ENCODE data around the gene PAPSS2. TPM values are rescaled to one million over a fixed set of nuclear protein-coding genes. Genes with fewer than 3 reads are reported as not detected.

Gene PAPSS2
- total RNA-seq, 1 experiment from 2014 or later: 22.1 TPM

GRCh38 chr10:87613751-87614150, 45.9 kb upstream of the PAPSS2 start (continued):
- no peak for TF ChIP-seq ZNF263 (CRISPR knock-in tag; IDR thresholded peaks at IDR 0.05; ENCODE audit: low read depth)
- TF ChIP-seq, protein P1, sequence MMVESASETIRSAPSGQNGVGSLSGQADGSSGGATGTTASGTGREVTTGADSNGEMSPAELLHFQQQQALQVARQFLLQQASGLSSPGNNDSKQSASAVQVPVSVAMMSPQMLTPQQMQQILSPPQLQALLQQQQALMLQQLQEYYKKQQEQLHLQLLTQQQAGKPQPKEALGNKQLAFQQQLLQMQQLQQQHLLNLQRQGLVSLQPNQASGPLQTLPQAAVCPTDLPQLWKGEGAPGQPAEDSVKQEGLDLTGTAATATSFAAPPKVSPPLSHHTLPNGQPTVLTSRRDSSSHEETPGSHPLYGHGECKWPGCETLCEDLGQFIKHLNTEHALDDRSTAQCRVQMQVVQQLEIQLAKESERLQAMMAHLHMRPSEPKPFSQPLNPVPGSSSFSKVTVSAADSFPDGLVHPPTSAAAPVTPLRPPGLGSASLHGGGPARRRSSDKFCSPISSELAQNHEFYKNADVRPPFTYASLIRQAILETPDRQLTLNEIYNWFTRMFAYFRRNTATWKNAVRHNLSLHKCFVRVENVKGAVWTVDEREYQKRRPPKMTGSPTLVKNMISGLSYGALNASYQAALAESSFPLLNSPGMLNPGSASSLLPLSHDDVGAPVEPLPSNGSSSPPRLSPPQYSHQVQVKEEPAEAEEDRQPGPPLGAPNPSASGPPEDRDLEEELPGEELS (CRISPR knock-in tag; IDR thresholded peaks at IDR 0.05): no peak

GRCh38 chr10:87615856-87616255, 43.8 kb upstream of the PAPSS2 start:
- DNase-seq (ENCODE audit: low spot score): no peak
- Mint-ChIP-seq H3K36me3 (peaks cover 18% of the 10 kb centered on the region), H3K4me1 (peaks cover 34% of the 10 kb centered on the region), H3K4me3 (no peak overlapping the region), H3K9me3 (peaks cover 33% of the 10 kb centered on the region), H3K27me3 (ENCODE audit: low read depth) (peaks cover 2% of the 10 kb centered on the region; the same call in 1 of the 2 replicates), H3K27ac (no peak overlapping the region)
- ATAC-seq: no peak
- ChIA-PET CTCF (no interaction called here), POLR2A (no interaction called here)
- TF ChIP-seq, protein P2, sequence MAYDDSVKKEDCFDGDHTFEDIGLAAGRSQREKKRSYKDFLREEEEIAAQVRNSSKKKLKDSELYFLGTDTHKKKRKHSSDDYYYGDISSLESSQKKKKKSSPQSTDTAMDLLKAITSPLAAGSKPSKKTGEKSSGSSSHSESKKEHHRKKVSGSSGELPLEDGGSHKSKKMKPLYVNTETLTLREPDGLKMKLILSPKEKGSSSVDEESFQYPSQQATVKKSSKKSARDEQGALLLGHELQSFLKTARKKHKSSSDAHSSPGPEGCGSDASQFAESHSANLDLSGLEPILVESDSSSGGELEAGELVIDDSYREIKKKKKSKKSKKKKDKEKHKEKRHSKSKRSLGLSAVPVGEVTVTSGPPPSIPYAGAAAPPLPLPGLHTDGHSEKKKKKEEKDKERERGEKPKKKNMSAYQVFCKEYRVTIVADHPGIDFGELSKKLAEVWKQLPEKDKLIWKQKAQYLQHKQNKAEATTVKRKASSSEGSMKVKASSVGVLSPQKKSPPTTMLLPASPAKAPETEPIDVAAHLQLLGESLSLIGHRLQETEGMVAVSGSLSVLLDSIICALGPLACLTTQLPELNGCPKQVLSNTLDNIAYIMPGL (CRISPR knock-in tag; IDR thresholded peaks at IDR 0.05): no peak
- TF ChIP-seq ZBTB21 (CRISPR knock-in tag; IDR thresholded peaks at IDR 0.05; ENCODE audit: borderline replicate concordance) (no peak), KAT7 (CRISPR knock-in tag; IDR thresholded peaks at IDR 0.05; ENCODE audit: borderline replicate concordance) (no peak), IRF1 (CRISPR knock-in tag; IDR thresholded peaks at IDR 0.05) (no peak), ZNF671 (CRISPR knock-in tag; IDR thresholded peaks at IDR 0.05) (no peak), SP1 (CRISPR knock-in tag; conservative IDR thresholded peaks at IDR 0.05) (no peak), JAZF1 (CRISPR knock-in tag; IDR thresholded peaks at IDR 0.05) (no peak), NR1H2 (CRISPR knock-in tag; IDR thresholded peaks at IDR 0.05) (no peak), ATF6 (CRISPR knock-in tag; IDR thresholded peaks at IDR 0.05) (no peak), E2F4 (CRISPR knock-in tag; IDR thresholded peaks at IDR 0.05; ENCODE audit: borderline replicate concordance, low read depth) (no peak), ATF3 (CRISPR knock-in tag; conservative IDR thresholded peaks at IDR 0.05) (no peak), ZNF263 (CRISPR knock-in tag; IDR thresholded peaks at IDR 0.05; ENCODE audit: low read depth) (no peak), RORB (CRISPR knock-in tag; IDR thresholded peaks at IDR 0.05) (no peak), ZMAT4 (CRISPR knock-in tag; IDR thresholded peaks at IDR 0.05) (no peak), CTCF (IDR thresholded peaks at IDR 0.05) (no peak)
- TF ChIP-seq, protein P3, sequence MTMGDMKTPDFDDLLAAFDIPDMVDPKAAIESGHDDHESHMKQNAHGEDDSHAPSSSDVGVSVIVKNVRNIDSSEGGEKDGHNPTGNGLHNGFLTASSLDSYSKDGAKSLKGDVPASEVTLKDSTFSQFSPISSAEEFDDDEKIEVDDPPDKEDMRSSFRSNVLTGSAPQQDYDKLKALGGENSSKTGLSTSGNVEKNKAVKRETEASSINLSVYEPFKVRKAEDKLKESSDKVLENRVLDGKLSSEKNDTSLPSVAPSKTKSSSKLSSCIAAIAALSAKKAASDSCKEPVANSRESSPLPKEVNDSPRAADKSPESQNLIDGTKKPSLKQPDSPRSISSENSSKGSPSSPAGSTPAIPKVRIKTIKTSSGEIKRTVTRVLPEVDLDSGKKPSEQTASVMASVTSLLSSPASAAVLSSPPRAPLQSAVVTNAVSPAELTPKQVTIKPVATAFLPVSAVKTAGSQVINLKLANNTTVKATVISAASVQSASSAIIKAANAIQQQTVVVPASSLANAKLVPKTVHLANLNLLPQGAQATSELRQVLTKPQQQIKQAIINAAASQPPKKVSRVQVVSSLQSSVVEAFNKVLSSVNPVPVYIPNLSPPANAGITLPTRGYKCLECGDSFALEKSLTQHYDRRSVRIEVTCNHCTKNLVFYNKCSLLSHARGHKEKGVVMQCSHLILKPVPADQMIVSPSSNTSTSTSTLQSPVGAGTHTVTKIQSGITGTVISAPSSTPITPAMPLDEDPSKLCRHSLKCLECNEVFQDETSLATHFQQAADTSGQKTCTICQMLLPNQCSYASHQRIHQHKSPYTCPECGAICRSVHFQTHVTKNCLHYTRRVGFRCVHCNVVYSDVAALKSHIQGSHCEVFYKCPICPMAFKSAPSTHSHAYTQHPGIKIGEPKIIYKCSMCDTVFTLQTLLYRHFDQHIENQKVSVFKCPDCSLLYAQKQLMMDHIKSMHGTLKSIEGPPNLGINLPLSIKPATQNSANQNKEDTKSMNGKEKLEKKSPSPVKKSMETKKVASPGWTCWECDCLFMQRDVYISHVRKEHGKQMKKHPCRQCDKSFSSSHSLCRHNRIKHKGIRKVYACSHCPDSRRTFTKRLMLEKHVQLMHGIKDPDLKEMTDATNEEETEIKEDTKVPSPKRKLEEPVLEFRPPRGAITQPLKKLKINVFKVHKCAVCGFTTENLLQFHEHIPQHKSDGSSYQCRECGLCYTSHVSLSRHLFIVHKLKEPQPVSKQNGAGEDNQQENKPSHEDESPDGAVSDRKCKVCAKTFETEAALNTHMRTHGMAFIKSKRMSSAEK (CRISPR knock-in tag; IDR thresholded peaks at IDR 0.05; ENCODE audit: borderline replicate concordance): no peak
- TF ChIP-seq, protein P4, sequence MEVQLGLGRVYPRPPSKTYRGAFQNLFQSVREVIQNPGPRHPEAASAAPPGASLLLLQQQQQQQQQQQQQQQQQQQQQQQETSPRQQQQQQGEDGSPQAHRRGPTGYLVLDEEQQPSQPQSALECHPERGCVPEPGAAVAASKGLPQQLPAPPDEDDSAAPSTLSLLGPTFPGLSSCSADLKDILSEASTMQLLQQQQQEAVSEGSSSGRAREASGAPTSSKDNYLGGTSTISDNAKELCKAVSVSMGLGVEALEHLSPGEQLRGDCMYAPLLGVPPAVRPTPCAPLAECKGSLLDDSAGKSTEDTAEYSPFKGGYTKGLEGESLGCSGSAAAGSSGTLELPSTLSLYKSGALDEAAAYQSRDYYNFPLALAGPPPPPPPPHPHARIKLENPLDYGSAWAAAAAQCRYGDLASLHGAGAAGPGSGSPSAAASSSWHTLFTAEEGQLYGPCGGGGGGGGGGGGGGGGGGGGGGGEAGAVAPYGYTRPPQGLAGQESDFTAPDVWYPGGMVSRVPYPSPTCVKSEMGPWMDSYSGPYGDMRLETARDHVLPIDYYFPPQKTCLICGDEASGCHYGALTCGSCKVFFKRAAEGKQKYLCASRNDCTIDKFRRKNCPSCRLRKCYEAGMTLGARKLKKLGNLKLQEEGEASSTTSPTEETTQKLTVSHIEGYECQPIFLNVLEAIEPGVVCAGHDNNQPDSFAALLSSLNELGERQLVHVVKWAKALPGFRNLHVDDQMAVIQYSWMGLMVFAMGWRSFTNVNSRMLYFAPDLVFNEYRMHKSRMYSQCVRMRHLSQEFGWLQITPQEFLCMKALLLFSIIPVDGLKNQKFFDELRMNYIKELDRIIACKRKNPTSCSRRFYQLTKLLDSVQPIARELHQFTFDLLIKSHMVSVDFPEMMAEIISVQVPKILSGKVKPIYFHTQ (CRISPR knock-in tag; IDR thresholded peaks at IDR 0.05): no peak

Data from WTC11 (cell line).